Stimulated activated CD8-positive, alpha-beta memory T cell treated with anti-CD3 and anti-CD28 coated beads, Interleukin-7, amount 100 ng/mL, for 48 hours (primary cell): ENCODE results near the gene ACR.

ENCODE experiments used
- DNase-seq, 2 donors: peaks; one replicate each; pipeline ENCODE4 v3.0.0-alpha.2; 2020; ENCODE audit warnings: low read depth in 1 of 2; ENCODE audit errors: extremely low read depth in 1 of 2

Gene ACR

DNA sequence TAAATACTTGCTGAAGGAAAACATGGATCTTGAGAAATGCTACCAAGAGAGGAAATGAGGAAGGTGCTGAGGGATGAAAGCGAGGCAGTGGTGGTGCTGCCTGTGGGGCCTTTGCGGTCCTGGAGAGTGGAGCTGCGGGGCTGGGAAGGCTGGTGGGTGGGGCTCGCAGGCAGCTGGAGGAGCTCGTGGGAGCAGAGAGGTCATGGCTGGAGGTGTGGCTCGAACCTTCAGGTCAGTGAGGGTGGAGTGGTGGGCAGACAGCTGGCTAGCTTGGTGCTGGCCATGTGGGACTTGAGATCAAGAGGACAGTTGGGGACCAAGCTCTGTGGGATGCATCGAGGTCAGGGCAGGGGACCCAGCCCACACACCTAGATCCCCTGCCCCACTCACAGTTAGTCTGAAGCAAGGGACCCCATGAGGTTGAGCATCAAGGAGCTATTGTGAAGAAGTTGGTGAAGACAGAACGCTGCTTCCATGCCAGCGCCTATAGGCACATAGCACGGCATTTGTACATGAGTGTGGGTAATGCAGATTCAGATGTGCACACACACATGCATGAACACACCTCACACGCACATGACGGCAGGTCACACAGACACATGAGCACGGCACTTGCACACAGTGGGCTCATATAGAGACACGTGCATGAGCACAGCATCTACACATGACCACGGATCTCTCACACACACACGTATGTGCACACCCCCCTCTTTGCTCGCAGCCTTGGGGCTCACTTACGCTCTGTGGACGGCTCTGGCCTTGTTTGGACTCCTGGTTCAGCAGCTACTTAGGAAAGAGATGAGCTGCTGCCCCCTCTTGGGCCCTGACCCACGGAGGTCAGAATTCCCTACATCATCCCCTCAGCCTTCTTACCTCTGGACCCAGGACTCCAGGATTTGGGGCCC, 34.9 kb upstream of the ACR start:
- no peak for DNase-seq

DNA sequence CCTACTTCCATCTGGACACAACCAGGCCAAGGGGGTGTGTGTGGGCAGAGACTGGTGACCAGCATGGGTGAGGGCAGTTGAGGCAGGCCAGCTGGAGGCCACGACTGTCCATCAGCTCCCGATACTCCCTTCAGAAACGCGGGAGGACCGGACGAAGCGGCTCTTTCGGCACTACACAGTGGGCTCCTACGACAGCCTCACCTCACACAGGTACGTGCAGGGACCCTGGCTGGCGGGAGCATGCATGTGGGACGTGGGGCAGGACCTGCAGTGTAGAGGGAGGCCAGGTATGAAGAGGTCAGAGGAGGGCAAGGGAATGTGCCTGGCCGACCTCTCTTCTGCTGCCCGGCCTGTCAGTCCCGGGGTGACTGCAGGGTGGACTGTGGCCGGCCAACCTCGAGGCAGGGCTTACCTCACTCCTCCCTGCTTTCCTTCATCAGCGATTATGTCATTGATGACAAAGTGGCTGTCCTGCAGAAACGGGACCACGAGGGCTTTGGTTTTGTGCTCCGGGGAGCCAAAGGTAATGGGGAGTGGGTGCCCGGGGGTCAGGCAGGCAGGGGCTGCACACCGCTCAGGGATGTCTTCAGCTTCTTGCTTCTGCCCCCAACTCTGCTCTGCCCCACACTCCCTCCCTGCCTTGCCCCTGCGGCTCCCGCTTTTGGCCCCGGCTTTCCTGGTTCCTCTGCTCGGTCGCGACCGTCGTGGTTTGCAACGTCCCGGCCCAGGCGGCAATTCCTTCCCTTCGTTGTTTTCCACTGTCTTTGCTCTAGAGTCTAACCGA, 34.1 kb upstream of the ACR start:
- no peak for DNase-seq

DNA sequence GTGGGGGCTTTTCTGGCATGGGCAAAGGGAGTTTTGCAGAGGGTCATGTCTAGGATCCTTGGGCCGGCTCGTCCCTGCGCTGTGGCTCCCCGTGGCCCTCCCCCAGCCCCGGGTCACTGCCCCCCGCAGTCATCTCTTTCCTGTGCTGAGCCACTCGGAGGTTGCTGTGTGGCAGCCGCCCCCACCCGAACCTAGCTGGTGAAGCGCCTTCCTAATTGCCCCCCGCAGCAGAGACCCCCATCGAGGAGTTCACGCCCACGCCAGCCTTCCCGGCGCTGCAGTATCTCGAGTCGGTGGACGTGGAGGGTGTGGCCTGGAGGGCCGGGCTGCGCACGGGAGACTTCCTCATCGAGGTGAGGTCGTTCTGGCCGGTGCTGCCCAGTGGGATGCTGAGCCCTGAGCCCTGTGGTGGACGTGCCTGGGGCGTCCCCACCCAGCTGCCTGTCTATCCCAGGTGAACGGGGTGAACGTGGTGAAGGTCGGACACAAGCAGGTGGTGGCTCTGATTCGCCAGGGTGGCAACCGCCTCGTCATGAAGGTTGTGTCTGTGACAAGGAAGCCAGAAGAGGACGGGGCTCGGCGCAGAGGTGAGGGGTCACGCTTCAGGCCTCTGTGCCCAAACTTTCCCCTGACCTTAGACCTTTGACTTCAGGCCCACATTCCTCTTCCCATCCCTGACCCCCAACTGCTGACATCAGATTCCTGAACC, 33.3 kb upstream of the ACR start:
- DNase-seq, result no peak

DNA sequence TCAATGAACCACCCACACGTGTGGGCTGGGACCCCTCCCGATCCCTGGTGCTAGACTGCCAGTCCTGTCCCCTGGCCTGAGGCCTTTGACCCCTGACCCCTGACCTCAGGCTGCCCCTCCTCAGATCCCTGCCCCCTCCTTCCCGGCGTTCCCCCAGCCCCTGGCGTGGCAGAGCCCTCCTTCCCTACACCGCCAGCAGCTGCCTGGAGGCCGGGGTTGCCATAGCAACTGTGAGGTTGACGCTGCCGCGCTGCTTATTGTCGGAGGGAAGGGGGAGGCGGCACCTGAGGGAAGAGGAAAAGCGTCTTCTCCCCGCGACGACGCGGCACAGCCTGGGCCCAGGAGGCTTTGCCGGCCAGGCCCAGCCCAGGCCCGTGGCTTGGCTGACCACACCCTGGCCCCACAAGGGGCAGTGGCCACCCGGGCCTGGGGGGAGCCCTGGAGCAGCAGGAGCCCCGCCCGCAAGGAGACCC, 32.7 kb upstream of the ACR start:
- DNase-seq, result no peak

DNA sequence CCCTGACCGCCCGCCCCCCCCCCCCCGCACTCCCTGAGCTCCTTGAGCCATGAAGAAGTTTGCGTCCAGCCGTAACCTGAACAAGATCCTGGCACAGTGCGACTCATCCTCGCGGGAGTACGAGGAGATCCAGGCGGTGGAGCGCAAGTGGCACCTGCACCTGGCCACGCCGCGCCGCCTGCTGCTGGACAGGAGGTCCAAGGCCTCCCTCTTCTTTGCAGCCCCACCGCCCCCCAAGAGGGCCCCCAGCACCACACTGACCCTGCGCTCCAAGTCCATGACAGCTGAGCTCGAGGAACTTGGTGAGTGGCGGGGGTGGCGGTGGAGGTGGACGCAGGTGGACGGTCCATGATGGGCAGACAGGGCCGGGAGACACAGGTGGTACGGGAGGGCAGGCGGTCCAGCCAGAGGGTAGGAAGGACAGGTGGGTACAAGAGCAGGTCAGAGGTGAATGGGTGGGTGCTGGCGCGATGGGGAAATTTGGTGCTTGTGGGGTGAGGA, 32.1 kb upstream of the ACR start:
- DNase-seq, result no peak

DNA sequence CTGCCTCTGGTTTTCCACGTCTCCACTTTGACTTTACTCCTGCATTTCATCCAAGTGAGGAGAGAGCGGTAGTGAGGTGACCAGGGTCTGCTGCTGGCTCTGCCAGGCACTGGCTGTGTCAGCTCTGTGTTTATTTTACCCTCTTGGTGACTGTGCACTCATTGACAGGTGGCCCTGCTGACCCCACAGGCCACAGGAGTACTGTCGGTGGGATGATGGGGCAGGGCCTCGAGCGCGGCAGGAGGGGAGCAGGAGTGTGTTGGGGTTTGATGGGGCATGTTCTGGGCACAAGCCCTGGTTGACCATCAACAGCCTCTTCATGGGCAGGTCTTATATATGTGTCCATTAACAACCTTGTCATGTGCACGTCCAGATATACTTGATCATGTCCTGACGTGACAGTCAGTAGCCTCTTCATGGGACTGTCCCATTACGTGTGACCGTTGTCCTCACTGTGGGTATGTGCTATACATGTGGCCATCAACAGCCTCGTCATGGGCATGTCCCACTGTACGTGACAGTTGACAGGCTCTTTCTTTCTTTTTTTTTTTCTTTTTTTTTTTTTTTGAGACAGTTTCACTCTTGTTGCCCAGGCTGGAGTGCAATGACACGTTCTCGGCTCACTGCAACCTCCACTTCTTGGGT, 31.4 kb upstream of the ACR start:
- no peak for DNase-seq

DNA sequence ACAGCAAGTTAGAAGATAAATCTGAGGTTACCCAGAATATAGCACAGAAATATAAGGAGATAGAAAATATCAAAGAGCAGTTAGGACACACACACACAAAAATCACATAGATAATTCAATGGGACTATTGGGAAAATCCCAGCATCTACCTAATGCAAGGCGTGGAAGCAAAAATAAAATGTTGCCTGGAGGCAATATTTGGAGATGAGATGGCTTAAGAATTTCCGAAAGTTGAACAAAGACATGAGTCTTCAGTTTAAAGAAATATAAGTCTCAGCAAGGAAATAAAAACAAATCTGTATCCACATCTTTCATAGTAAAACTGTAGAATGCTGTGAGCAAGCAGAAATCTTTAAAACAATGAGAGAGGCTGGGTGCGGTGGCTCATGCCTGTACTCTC, 29.5 kb upstream of the ACR start:
- DNase-seq, result no peak

DNA sequence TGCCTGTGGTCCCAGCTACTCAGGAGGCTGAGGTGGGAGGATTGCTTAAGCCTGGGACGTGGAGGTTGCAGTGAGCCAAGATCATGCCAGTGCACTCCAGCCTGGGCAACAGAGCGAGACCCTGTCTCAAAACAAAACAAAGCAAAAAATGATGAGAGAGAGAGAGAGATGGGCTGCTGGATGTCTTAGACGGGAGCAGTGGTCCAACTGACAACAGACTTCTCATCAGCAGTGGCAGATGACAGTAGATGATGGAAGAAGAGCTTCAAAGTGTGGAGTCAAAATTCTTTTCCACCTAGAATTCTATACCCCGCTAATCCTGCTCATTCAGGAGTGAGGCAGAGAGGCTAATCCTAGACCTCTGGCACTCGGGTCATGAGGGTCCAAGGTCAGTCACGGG, 29.0 kb upstream of the ACR start:
- no peak for DNase-seq

DNA sequence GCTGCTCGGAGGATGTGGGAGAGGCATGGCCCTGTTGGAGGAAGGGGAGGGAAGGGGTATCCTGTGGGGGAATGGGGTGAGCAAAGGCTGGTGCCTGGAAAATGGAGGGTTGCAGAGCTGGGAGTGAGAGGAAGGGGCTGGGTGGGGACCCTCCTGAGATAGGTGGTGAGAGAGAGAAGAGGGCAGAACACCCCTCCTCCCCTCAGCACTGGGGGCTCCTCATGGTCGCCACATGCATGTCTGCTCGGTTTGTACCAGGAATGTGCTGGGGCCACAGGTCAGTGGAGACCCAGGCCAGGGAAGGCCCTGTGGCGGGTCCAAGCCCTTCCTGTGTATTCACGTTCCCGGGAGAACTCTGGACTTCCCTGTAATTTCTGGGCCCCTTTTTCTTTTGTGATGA, 27.8 kb upstream of the ACR start:
- no peak for DNase-seq

DNA sequence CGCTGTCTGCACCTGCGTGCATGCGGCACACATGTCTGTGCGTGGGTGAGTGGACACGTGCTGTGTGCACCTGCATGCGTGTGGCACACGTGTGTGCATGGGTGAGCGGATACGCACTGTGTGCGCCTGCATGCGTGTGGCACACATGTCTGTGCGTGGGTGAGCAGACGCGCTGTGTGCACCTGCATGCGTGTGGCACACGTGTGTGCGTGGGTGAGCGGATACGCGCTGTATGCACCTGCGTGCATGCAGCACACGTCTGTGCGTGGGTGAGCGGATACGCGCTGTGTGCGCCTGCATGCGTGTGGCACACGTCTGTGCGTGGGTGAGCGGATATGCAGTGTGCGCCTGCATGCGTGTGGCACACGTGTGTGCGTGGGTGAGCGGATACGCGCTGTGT, 27.1 kb upstream of the ACR start:
- no peak for DNase-seq

DNA sequence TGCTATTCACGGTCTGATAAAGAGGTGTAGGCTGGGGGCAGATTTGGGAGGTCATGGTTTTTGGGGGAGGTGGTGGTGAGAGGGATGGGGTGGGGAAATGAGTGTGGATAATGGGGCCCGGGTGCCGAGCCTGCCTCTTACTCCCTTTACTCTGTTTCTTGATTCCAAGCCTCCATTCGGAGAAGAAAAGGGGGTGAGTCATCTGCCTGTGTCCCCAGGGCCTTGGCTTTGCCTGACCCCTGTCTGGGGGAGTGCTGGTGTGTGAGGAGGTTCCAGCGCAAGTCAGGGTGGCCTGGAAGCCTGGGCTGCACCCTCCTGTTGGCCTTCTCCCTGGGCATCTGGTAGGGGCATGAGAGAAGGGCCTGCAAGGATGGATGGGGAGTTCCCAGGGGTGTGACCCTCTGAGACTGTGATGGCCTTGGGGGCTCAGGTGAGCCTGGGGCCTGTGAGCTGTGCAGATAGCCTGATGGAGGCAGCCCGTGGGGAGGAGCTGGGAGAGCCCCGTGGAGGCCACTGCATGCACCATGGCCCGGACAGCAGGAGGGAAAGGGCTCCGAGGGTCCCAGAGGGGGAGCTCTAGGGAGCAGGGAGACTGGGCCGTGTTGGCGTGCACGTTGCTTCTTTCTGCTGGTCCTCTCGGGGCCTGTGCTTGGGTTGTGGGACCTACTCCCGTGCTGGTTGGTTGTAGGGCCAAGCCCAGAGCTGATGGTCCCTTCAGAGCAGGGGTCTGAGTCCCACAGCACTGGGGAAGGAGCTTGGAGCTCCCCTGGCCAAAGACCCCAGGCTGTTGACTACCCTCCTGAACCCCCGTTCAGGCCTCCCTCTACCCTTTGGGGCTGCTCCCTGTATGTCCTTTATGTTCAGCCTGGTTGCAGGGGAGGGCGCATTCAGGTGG, 26.3 kb upstream of the ACR start:
- DNase-seq, result no peak

DNA sequence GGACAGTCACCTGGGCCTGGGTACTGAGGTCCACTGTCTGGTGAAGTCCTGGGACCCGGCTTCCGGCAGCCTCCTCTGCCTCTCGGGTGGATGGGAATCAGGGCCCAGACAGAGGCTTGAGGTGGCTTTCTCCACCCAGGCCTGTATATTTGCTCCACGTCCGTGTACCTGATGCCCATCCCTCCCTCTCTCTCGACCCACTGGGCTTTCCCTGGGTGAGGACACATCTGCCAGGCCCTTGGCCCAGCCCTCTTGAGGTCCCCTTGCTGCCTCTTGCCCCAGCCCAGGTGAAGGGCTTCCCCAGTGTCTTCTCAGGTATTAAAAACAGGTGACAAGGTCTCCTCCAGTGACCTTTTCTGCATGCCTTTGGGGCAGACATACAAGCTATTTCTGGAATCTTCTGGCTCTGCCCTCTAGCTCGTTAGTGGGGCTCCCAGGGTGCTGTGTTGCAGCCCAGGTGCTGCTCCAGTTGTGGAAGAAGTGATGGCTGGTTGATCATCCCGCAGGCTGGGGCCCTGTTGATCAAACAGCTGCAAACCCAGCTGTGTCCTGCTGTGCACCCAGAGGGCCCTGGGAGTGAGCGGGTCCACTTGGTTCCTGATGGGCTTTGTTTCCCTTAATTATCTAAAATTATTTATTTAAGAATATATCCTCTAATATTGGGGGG, 25.5 kb upstream of the ACR start:
- no peak for DNase-seq

DNA sequence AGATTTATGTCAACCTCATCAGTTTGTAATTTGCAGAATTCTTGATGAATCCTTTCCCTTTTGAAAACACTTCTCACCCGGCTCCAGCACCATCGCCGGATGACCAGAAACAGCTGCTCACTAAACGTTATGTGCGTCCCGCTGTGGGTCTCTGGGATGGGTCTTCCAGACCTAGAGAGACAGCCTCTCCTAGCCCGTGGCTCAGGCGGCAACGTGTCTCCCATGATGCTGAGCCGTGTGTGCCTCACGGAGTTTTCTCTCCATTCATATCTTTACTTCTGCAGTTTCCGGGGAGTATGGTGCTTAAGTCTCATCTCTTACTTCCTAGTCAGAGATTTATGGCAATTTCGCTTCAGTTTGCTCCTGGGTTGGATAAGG, 25.0 kb upstream of the ACR start:
- DNase-seq, result no peak

DNA sequence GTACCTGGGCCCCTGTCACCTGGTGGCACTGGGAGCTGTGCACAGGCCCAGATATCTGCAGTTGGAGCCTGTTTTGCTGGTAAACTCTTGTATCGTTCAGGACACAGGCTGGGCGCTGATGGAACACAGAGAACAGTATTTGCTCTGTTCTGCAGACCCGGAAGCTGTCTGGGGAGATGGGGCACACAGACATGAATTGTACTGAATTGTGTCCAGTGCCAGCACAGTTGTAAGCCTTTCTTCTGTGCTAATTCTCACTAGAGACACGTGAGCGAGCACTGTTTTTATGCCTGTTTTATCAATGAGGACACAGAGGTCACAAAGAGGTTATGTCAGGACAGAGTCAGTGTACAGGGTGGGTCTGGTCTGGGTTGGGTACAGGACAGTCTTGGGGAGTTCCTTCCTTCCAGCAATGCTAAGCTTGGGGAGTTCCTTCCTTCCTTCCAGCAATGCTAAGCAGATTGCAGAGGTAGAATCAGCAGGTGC, 24.4 kb upstream of the ACR start:
- no peak for DNase-seq

DNA sequence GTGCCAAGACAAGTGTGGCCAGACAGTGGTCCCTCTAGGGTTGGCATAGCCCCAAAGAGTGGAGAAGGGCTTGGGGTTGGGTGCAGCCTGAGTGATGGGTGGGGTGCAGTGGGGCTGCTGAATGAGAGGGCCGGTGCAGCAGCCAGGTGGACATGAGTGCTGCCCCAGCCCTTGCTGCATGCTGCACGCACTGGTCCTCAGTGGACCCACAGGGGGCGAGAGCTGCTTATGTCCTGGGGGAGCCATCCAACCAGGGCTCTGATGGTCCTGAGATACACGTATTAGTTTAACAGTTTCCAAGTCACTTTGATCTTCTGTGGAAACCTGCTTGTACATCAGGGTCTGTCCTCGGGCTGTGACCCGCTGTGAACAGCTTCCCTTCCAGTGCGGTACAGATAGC, 23.9 kb upstream of the ACR start:
- DNase-seq, result no peak

DNA sequence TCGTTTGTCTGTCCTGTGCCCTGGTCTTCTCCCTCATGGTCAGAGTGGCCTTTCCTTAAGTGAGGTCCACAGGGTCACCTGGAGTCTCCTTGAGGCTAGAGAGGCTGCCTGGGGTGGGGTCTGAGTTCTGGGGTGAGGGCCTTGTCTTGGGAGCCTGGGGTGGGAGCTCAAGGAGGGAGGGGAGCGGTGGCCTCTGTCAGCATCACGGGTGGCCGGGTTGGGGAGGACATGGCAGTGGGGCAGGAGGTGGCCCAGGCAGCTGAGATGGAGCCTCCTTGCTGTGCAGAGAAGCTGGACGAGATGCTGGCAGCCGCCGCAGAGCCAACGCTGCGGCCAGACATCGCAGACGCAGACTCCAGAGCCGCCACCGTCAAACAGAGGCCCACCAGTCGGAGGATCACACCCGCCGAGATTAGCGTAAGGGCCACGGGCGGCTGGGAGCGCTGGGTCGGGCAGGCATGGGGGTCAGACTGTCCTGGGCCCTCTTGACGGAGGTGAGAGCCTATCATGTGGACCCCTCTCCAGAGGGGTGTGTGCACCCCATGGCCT, 23.3 kb upstream of the ACR start:
- DNase-seq, result no peak

DNA sequence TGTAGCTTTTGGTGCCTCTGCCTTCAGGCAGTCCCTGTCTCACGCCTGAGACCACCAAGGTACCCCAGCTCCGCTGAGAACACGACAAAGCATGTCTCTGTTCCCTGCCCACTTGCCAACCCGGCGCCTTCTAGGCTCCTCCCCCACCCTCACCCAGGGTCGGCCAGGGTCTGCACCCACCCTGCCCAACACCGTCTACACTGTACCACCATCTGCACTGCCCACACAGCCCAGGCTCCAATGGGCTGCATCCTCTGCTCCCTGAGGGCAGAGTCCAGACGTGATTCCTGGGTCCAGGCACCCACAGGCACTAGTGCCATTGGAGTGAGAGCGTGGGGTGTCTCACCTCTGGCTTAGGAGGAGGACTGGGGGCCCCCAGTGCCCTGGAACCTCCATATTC, 22.8 kb upstream of the ACR start:
- no peak for DNase-seq

DNA sequence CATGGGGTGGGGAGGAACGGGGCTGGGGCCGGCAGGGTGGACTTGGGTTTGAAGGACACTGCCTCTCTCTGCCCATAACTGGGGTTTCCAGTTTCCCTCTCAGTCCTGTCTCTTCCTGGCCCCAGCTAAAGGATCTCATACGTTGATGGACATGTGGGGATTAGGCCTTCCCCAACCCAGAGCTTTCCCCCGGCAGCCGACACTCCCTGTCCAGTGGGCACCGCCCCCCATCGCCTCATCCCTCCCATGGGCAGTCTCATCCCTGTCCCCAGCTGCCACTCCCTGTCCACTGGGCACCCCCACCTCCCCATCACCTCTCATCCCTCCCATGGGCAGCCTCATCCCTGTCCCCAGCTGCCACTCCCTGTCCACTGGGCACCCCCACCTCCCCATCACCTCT, 22.2 kb upstream of the ACR start:
- DNase-seq, result no peak
